GM23338 (cell line): ENCODE measurements around the gene SND1. TPM values are rescaled to one million over a fixed set of nuclear protein-coding genes. Genes with fewer than 3 reads are reported as not detected.

Source experiments
- ATAC-seq: fragments of 200-7000 bp; cut with Tn5 transposase; 3 replicates; pipeline ENCODE4 v1.9.1; 2020
- DNase-seq: peaks from one replicate; pipeline ENCODE4 v3.0.0-alpha.2; 2015; ENCODE audit warnings: low spot score
- H2AFZ ChIP-seq: fragments of 200-600 bp; sonication (generic); 2 replicates; pipeline ENCODE4 v1.8.0; 2016; ENCODE audit warnings: antibody characterized with exemption, mild to moderate bottlenecking, moderate library complexity
- H3F3A ChIP-seq: fragments of 200-600 bp; sonication (generic); replicated peaks from 2 replicates; pipeline ENCODE4 v1.8.0; 2017; ENCODE audit warnings: antibody characterized with exemption, mixed run types, low read depth
- H3K27ac ChIP-seq: fragments of 200-600 bp; sonication (generic); 2 replicates; pipeline ENCODE4 v1.6.1; 2016; ENCODE audit warnings: low read depth
- H3K27me3 ChIP-seq: fragments of 200-600 bp; sonication (generic); 2 replicates; pipeline ENCODE4 v1.8.0; 2016; ENCODE audit warnings: mild to moderate bottlenecking, mixed run types, moderate library complexity; ENCODE audit not compliant: insufficient read depth
- H3K36me3 ChIP-seq: fragments of 200-600 bp; sonication (generic); 2 replicates; pipeline ENCODE4 v1.8.0; 2016; ENCODE audit warnings: mild to moderate bottlenecking; ENCODE audit not compliant: insufficient read depth
- H3K4me1 ChIP-seq: fragments of 200-600 bp; sonication (generic); 2 replicates; pipeline ENCODE4 v1.8.0; 2016; ENCODE audit warnings: mild to moderate bottlenecking, moderate library complexity; ENCODE audit not compliant: insufficient read depth
- H3K4me2 ChIP-seq: fragments of 200-600 bp; sonication (generic); 2 replicates; pipeline ENCODE4 v1.7.1; 2017; ENCODE audit warnings: mixed run types
- H3K4me3 ChIP-seq: fragments of 200-600 bp; sonication (generic); 2 replicates; pipeline ENCODE4 v1.6.1; 2016; ENCODE audit warnings: mixed run types
- H3K79me2 ChIP-seq: fragments of 200-600 bp; sonication (generic); replicated peaks from 2 replicates; pipeline ENCODE4 v1.8.0; 2017; ENCODE audit warnings: mild to moderate bottlenecking; ENCODE audit not compliant: insufficient read depth
- H3K9me2 ChIP-seq: fragments of 200-600 bp; sonication (generic); 2 replicates; pipeline ENCODE4 v1.8.0; 2017; ENCODE audit not compliant: insufficient read depth
- H4K20me1 ChIP-seq: fragments of 200-600 bp; sonication (generic); replicated peaks from 2 replicates; pipeline ENCODE4 v1.8.0; 2017; ENCODE audit warnings: mild to moderate bottlenecking; ENCODE audit not compliant: insufficient read depth
- H3K27ac Mint-ChIP-seq: 2 replicates; pipeline ENCODE4 v1.8.0; 2020; ENCODE audit warnings: inconsistent platforms, mild to moderate bottlenecking, moderate library complexity, mixed read lengths
- H3K27me3 Mint-ChIP-seq: 3 replicates; pipeline ENCODE4 v1.8.0; 2022; ENCODE audit warnings: low read depth, mild to moderate bottlenecking, moderate library complexity, mixed read lengths, inconsistent platforms; ENCODE audit not compliant: insufficient read depth, poor library complexity
- H3K36me3 Mint-ChIP-seq: 3 replicates; pipeline ENCODE4 v1.8.0; 2021; ENCODE audit warnings: low read depth, mild to moderate bottlenecking, inconsistent platforms, moderate library complexity, mixed read lengths
- H3K4me1 Mint-ChIP-seq: 3 replicates; pipeline ENCODE4 v1.8.0; 2020; ENCODE audit warnings: mild to moderate bottlenecking, inconsistent platforms, mixed read lengths
- H3K4me3 Mint-ChIP-seq: 3 replicates; pipeline ENCODE4 v1.8.0; 2021; ENCODE audit warnings: moderate library complexity, mild to moderate bottlenecking, inconsistent platforms, mixed read lengths
- H3K9me3 Mint-ChIP-seq: 3 replicates; pipeline ENCODE4 v1.8.0; 2020; ENCODE audit warnings: moderate library complexity, mild to moderate bottlenecking, inconsistent platforms, mixed read lengths
- CREB1 ChIP-seq: fragments of 250-450 bp; sonication (Bioruptor Pico); IDR thresholded peaks from 2 replicates; pipeline ENCODE4 v1.5.0; 2020; ENCODE audit warnings: low read depth, mild to moderate bottlenecking, moderate library complexity
- EZH2 ChIP-seq: fragments of 200-600 bp; sonication (generic); IDR thresholded peaks from one replicate; pipeline ENCODE4 v1.8.0; 2017; ENCODE audit warnings: antibody characterized with exemption, mild to moderate bottlenecking, low read depth; ENCODE audit not compliant: unreplicated experiment
- EZH2phosphoT487 ChIP-seq: fragments of 200-600 bp; sonication (generic); IDR thresholded peaks from one replicate; pipeline ENCODE4 v1.8.1; 2018; ENCODE audit warnings: antibody characterized with exemption; ENCODE audit not compliant: unreplicated experiment
- JUNB ChIP-seq: IDR thresholded peaks from one replicate; pipeline ENCODE4 v1.6.1; 2016; ENCODE audit warnings: antibody characterized with exemption; ENCODE audit not compliant: unreplicated experiment
- NANOG ChIP-seq: IDR thresholded peaks from 2 replicates; pipeline ENCODE4 v1.6.1; 2016; ENCODE audit warnings: antibody characterized with exemption, borderline replicate concordance
- POLR2AphosphoS5 ChIP-seq: IDR thresholded peaks from 2 replicates; pipeline ENCODE4 v1.6.1; 2016; ENCODE audit warnings: antibody characterized with exemption, low read depth
- polyA plus RNA-seq: library from polyadenylated mRNA; unstranded; fragments of >200 nt; fragmentation: Nextera tagmentation; extraction: Ambion mirVana; gene quantifications from 2 replicates; pipeline ENCODE4 v1.2.1, GENCODE V29; 2016
- total RNA-seq: library from RNA; depleted of rRNA; stranded (reverse); fragments of >200 nt; shearing (Covaris generic); gene quantifications from 2 replicates; pipeline ENCODE4 v1.2.3, GENCODE V29; 2014
- TF ChIP-seq, protein P1 (sequence below): fragments of 250-450 bp; sonication (Bioruptor Pico); IDR thresholded peaks from 2 replicates; pipeline ENCODE4 v1.5.0; 2020; ENCODE audit warnings: mild to moderate bottlenecking, moderate library complexity
- TF ChIP-seq, protein P2 (sequence below): IDR thresholded peaks from 2 replicates; pipeline ENCODE4 v1.6.1; 2016; ENCODE audit warnings: antibody characterized with exemption

The SND1 gene
- total and polyA plus RNA-seq, 2 experiments from 2014 or later = 107 to 254 TPM

GRCh38 chr7:127819975-127820731 is 168.2 kb downstream of the SND1 start (continued):
- TF ChIP-seq, protein P1, sequence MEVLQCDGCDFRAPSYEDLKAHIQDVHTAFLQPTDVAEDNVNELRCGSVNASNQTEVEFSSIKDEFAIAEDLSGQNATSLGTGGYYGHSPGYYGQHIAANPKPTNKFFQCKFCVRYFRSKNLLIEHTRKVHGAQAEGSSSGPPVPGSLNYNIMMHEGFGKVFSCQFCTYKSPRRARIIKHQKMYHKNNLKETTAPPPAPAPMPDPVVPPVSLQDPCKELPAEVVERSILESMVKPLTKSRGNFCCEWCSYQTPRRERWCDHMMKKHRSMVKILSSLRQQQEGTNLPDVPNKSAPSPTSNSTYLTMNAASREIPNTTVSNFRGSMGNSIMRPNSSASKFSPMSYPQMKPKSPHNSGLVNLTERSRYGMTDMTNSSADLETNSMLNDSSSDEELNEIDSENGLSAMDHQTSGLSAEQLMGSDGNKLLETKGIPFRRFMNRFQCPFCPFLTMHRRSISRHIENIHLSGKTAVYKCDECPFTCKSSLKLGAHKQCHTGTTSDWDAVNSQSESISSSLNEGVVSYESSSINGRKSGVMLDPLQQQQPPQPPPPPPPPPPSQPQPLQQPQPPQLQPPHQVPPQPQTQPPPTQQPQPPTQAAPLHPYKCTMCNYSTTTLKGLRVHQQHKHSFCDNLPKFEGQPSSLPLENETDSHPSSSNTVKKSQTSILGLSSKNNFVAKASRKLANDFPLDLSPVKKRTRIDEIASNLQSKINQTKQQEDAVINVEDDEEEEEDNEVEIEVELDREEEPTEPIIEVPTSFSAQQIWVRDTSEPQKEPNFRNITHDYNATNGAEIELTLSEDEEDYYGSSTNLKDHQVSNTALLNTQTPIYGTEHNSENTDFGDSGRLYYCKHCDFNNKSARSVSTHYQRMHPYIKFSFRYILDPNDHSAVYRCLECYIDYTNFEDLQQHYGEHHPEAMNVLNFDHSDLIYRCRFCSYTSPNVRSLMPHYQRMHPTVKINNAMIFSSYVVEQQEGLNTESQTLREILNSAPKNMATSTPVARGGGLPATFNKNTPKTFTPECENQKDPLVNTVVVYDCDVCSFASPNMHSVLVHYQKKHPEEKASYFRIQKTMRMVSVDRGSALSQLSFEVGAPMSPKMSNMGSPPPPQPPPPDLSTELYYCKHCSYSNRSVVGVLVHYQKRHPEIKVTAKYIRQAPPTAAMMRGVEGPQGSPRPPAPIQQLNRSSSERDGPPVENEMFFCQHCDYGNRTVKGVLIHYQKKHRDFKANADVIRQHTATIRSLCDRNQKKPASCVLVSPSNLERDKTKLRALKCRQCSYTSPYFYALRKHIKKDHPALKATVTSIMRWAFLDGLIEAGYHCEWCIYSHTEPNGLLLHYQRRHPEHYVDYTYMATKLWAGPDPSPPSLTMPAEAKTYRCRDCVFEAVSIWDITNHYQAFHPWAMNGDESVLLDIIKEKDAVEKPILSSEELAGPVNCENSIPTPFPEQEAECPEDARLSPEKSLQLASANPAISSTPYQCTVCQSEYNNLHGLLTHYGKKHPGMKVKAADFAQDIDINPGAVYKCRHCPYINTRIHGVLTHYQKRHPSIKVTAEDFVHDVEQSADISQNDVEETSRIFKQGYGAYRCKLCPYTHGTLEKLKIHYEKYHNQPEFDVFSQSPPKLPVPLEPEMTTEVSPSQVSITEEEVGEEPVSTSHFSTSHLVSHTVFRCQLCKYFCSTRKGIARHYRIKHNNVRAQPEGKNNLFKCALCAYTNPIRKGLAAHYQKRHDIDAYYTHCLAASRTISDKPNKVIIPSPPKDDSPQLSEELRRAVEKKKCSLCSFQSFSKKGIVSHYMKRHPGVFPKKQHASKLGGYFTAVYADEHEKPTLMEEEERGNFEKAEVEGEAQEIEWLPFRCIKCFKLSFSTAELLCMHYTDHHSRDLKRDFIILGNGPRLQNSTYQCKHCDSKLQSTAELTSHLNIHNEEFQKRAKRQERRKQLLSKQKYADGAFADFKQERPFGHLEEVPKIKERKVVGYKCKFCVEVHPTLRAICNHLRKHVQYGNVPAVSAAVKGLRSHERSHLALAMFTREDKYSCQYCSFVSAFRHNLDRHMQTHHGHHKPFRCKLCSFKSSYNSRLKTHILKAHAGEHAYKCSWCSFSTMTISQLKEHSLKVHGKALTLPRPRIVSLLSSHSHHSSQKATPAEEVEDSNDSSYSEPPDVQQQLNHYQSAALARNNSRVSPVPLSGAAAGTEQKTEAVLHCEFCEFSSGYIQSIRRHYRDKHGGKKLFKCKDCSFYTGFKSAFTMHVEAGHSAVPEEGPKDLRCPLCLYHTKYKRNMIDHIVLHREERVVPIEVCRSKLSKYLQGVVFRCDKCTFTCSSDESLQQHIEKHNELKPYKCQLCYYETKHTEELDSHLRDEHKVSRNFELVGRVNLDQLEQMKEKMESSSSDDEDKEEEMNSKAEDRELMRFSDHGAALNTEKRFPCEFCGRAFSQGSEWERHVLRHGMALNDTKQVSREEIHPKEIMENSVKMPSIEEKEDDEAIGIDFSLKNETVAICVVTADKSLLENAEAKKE (CRISPR knock-in tag) = no peak
- TF ChIP-seq EZH2phosphoT487 (no peak), POLR2AphosphoS5 (no peak), EZH2 (no peak)
- TF ChIP-seq, protein P2, sequence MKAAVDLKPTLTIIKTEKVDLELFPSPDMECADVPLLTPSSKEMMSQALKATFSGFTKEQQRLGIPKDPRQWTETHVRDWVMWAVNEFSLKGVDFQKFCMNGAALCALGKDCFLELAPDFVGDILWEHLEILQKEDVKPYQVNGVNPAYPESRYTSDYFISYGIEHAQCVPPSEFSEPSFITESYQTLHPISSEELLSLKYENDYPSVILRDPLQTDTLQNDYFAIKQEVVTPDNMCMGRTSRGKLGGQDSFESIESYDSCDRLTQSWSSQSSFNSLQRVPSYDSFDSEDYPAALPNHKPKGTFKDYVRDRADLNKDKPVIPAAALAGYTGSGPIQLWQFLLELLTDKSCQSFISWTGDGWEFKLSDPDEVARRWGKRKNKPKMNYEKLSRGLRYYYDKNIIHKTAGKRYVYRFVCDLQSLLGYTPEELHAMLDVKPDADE = no peak

DNA sequence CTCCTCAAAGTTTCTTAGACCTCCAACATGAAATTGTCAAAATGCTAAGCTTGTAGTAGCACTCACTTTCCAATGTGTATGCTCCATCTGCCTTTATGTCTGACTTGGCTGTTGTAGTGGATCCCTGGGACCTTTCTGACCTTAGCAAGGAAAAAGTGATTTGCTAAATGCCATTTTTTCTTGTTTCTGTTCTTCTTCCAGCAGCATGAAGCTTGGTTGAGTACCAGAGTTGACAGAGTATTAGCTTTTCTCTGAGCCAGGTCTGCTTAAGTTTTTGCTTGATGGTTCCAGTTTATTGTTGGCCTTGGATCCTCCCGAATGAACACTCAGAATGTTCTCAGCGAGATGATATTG is 168.7 kb downstream of the SND1 start:
- H3K79me2 ChIP-seq = peaks cover 71% of the 10 kb centered on the region
- no peak overlapping the region for H3K4me3 Mint-ChIP-seq
- H3K36me3 ChIP-seq = no peaks in the 10 kb centered on the region
- H3F3A ChIP-seq = no peaks in the 10 kb centered on the region
- H3K36me3 Mint-ChIP-seq = no peaks in the 10 kb centered on the region
- no peak overlapping the region for H2AFZ ChIP-seq
- peaks cover 57% of the 10 kb centered on the region for H3K4me1 Mint-ChIP-seq
- H3K9me3 Mint-ChIP-seq = no peaks in the 10 kb centered on the region
- no peaks in the 10 kb centered on the region for H3K27me3 ChIP-seq
- peaks cover 40% of the 10 kb centered on the region for H3K4me1 ChIP-seq
- H3K9me2 ChIP-seq = no peaks in the 10 kb centered on the region
- H3K4me2 ChIP-seq = no peak overlapping the region
- ATAC-seq (no peak), DNase-seq (no peak)
- H4K20me1 ChIP-seq = peaks cover 35% of the 10 kb centered on the region
- no peak overlapping the region for H3K4me3 ChIP-seq
- no peak overlapping the region for H3K27ac Mint-ChIP-seq
- H3K27ac ChIP-seq = no peak overlapping the region
- peaks cover 5% of the 10 kb centered on the region for H3K27me3 Mint-ChIP-seq
- TF ChIP-seq, protein P1 (CRISPR knock-in tag) = no peak
- TF ChIP-seq JUNB (no peak), NANOG (no peak), CREB1 (CRISPR knock-in tag) (no peak), EZH2phosphoT487 (no peak)
